Stimulated activated CD8-positive, alpha-beta memory T cell treated with anti-CD3 and anti-CD28 coated beads, Interleukin-15, amount 100 ng/mL, for 48 hours (primary cell): ENCODE measurements around the gene ANKS1B.
"Not testable (repeated sequence)": the region's sequence is repeated elsewhere in the genome, so short reads cannot be mapped to it uniquely, and the experiment has no call there.

Experiments used
- DNase-seq, 2 donors: peaks; one replicate each; pipeline ENCODE4 v3.0.0-alpha.2; 2020; ENCODE audit warnings: low read depth in 2 of 2

ANKS1B gene

DNA sequence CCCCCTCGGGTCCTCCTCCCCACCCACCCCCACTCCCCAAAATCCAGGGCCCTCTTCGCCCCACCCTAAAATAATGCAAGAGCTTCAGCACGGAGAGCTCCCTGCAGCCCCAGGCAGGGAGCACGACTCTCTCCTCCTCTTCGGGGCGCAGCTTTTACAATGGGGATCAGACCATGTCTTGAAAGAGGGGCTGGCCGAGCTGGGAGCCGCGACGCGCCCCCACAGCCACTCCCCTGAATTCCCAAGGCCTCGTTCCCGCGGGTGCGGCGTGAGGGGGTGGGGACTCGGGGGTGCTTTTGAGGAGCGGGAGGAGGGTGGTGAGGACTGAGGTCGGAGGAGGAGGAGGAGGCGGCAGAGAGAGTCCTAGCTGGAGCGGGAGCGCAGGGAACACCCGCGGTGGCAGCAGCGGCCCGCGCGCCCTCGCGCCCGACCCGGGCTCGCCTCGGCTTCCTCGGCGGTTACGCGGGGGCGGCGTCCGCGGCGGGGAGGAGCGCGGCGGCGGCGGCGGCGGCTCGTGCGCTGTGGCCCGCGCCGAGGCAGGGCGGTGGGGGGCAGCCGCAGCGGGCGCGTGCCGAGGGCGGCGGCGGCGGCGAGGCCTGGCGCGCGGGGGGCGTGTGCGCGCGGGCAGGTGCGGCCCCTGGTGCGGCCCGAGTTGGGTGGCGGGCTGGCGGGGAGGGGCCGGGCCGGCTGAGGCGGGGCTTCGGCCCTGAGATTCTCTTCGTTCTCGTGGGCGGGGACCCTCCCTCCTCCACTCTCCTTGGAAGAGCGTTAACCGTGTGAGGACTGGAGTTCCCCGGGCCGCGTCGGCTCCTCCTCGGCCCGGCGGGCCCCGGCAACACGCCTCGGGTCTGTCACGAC lies at the start of gene ANKS1B:
TSS of gene ANKS1B (minus strand) at position 666 of the 858 bp plus-strand sequence. CDS start 699 bp downstream, outside the sequence.
- DNase-seq, result no peak

GRCh38 chr12:100031836-100032235 lies 47.1 kb upstream of the ANKS1B start:
- no peak for DNase-seq

- DNase-seq, result no peak
Observed at GRCh38 chr12:100027671-100028070, 42.9 kb upstream of the ANKS1B start.

DNA sequence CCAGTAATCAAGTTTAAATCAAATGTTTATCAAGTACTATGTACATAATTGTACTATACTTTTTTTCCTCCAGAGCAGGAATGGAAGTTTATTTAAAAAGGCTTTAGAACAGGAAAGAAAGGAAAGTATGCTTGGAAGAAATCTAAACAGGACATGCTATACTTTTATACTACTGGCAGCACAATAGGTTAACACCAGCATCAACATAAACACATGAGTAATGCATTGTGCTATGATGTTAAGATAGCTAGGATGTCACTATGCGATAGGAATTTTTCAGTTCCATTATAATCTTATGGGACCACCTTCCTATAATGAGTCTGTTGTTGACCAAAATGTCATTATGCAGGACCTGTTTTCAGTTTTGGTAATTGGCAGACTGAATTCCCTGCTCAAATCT lies 41.5 kb upstream of the ANKS1B start:
- DNase-seq, result no peak

GRCh38 chr12:100024974-100025555 lies 40.3 kb upstream of the ANKS1B start:
- DNase-seq, result no peak

- no peak for DNase-seq
Observed at GRCh38 chr12:100020370-100020769, 35.6 kb upstream of the ANKS1B start.

DNA sequence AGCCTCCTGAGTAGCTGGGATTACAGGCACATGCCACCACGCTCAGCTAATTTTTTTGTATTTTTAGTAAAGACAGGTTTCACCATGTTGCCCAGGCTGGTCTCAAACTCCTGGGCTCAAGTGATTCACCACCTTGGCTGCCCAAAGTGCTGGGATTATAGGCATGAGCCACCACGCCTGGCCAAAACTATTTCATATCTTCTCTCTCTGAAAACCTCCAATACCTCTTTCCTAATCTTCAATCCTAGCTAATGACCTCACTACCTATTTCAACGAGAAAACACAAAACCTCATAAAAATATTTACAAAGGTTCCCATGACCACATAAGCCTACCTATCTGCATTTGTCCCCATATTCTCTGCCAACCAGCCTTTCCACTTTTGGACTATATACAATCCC lies 32.3 kb upstream of the ANKS1B start:
- no peak for DNase-seq

DNA sequence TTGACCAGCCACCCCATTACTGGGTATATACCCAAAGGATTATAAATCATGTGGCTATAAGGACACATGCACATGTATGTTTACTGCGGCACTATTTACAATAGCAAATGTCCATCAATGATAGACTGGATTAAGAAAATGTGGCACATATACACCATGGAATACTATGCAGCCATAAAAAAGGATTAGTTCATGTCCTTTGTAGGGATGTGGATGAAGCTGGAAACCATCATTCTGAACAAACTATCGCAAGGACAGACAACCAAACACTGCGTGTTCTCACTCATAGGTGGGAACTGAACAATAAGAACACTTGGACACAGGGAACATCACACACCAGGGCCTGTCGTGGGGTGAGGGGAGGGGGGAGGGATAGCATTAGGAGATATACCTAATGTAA lies 31.6 kb upstream of the ANKS1B start:
- DNase-seq, result not testable (repeated sequence)

- not testable (repeated sequence) for DNase-seq
Observed at GRCh38 chr12:100005846-100006245, 21.1 kb upstream of the ANKS1B start.

GRCh38 chr12:99997806-99998205 lies 13.1 kb upstream of the ANKS1B start:
- no peak for DNase-seq

- DNase-seq, result no peak
Observed at GRCh38 chr12:99996095-99996494, 11.4 kb upstream of the ANKS1B start.

DNA sequence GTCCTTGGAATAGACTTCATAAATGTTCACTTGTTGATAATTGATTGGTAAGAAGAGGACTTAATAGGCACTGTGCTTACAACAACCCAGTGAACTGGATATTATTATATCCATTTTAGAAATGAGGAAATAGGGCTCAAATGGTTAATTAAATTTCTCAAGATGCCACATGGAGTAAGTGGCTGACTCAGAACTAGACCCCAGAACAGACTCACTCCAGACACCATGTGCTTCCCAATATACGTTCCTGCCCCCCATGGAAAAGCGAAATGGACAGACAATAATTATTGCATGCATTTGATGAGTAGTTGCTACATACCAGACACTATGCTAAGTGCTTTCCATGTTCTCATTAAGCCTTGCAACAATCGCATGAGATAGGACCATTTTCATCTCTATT lies 895 bp upstream of the ANKS1B start:
- no peak for DNase-seq

- no peak for DNase-seq
Observed at GRCh38 chr12:99985129-99985570, 414 bp upstream of the ANKS1B start.

DNA sequence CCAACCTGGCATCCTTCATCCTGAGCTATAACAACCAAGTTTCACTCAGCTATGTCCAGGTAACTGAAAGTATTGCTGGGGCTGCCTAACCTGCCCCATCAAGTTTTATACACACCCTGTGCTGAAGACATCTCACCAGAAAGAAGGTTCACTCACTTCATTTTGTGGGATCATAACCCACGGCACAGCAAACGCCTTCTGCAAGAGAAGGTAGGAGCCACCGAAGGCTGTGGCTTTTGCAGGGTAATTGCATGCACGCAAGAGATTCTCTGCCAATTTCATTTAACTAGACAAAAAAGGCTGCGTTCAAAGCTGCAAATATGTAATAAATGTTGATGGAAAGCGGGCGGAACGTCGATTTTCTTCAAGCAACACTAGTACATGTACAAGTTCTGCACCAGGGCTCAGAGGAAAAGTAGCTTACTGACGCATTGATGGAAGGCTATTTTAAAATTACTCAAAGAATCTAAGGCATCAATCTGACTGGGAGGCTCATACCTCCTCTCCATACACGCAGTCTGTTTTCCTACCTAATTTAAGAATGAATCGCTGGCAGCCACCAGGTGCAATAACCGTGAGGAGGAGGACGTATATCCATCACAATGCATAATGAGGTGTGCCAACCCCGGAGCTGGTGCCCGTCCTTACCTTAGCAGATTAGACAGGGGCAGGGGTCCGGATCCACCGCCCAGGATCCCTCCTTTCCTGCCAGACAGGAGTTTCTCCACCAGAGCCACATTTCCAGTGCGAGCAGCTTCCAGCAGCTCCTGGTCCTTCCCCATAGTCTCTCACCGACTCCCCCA lies 1.1 kb downstream of the ANKS1B start:
- DNase-seq, result no peak

GRCh38 chr12:99981639-99982190 lies 3.0 kb downstream of the ANKS1B start:
- DNase-seq, result no peak

DNA sequence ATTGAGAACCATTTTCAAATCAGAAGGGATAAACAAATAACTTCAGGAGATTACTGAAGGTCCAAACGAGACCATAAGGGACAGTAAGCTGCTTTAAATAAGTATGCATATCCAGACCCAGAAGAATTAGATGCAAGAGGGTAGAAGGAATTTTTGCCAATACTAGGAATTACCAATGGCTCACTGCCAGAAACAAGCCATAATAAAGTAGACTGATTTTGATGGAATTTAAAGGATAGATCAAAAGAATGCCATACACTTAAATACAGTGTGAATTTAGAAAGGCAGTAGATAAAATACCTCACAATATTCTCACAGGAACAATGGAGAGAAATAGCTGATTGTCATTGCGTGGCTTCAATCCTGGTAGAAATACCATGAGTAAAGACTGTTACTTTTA lies 5.3 kb downstream of the ANKS1B start:
- no peak for DNase-seq

GRCh38 chr12:99978152-99978551 lies 6.6 kb downstream of the ANKS1B start:
- no peak for DNase-seq

- DNase-seq, result no peak
Observed at GRCh38 chr12:99977550-99977949, 7.2 kb downstream of the ANKS1B start.

DNA sequence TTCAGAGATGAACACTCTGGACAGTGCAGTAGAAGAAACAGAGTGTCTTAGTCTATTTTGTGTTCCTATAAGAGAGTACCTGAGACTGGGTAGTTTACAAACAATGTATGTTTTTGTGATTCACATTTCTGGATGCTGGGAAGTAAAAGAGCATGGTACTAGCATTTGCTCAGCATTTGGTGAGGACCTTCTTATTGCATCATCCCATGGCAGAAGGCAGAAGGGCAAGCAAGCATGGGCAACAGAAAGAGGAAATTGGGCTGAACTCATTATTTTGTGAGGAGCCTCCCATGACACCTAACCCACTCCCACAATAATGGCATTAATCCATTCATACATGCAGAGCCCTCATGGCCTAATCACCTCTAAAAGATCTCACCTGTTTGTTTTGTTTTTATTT lies 8.0 kb downstream of the ANKS1B start:
- no peak for DNase-seq

GRCh38 chr12:99975321-99975720 lies 9.4 kb downstream of the ANKS1B start:
- no peak for DNase-seq

GRCh38 chr12:99974146-99974545 lies 10.6 kb downstream of the ANKS1B start:
- DNase-seq, result no peak

DNA sequence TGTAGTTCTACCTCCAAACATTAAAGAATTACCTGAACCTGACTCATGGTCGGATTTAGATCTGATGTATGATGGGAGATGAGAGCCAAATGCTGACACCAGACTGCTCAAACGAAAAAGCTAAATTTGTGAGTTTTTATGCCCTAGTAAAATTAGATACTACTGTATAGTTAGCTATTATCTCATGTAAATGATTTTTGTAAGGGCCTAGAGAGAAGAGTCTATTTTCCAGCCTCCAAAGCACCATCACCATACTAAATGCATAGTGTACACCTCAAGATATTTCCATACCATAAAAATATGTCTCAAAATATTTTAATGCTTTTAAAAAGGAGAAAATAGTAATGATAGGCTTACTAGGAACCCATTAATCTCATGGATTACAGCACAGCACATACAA lies 18.3 kb downstream of the ANKS1B start:
- no peak for DNase-seq
